ENCODE data around the gene YARS2. TPM values are rescaled to one million over a fixed set of nuclear protein-coding genes. Genes with fewer than 3 reads are reported as not detected.

YARS2 gene
- total and polyA plus RNA-seq, 9 of the 15 experiments (the other 6 are each of a cell fraction or from before 2014, with no cell fraction given), result 15.2 to 40.9 (median 28.7) TPM

GRCh38 chr12:32755654-32756475, at the start of gene YARS2 (continued):
- no peak for TF ChIP-seq ZNF695 (CRISPR knock-in tag; IDR thresholded peaks at IDR 0.05)
- no peak for TF ChIP-seq CBX3 (IDR thresholded peaks at IDR 0.05; ENCODE audit: borderline replicate concordance in 1 of 2, low read length in 2 of 2)
- no peak for TF ChIP-seq RFX5 (IDR thresholded peaks at IDR 0.05; ENCODE audit: low read depth, low read length)
- TF ChIP-seq ZNF655 (CRISPR knock-in tag; IDR thresholded peaks at IDR 0.05), result no peak
- 0 out of 2 replicates have a peak, but pooled peaks have one; percentile 16 for TF ChIP-seq ZEB2 (IDR thresholded peaks at IDR 0.05)
- no peak for TF ChIP-seq ZNF324 (CRISPR knock-in tag; IDR thresholded peaks at IDR 0.05)
- TF ChIP-seq ATF3 (IDR thresholded peaks at IDR 0.05), result no peak; the same call in 1 of the 2 replicates
- no peak for TF ChIP-seq ATF3 (CRISPR knock-in tag; conservative IDR thresholded peaks at IDR 0.05)
- no peak for TF ChIP-seq ZNF140 (CRISPR knock-in tag; IDR thresholded peaks at IDR 0.05)
- no peak for TF ChIP-seq ZNF668 (CRISPR knock-in tag; IDR thresholded peaks at IDR 0.05)
- no peak for TF ChIP-seq ZBTB17 (CRISPR knock-in tag; IDR thresholded peaks at IDR 0.05)
- TF ChIP-seq THAP12 (CRISPR knock-in tag; IDR thresholded peaks at IDR 0.05), result no peak
- no peak for TF ChIP-seq ESRRB (CRISPR knock-in tag; IDR thresholded peaks at IDR 0.05; ENCODE audit: borderline replicate concordance)
- peak; percentile 97 for TF ChIP-seq DEAF1 (CRISPR knock-in tag; IDR thresholded peaks at IDR 0.05)
- TF ChIP-seq TAF9B (IDR thresholded peaks at IDR 0.05; ENCODE audit: partially characterized antibody), result peak; percentile 92
- TF ChIP-seq PHF8 (IDR thresholded peaks at IDR 0.05; ENCODE audit: borderline replicate concordance, low read length), result peak; percentile 98
- TF ChIP-seq ZNF184 (CRISPR knock-in tag; IDR thresholded peaks at IDR 0.05), result no peak
- no peak for TF ChIP-seq SNRNP70 (optimal IDR thresholded peaks at IDR 0.05; ENCODE audit: low read depth, low read length)
- peak; percentile 64 for TF ChIP-seq RFX1 (IDR thresholded peaks at IDR 0.05)
- no peak for TF ChIP-seq SMAD1 (IDR thresholded peaks at IDR 0.05; ENCODE audit: low read depth, low read length, partially characterized antibody)
- no peak for TF ChIP-seq HNRNPL (IDR thresholded peaks at IDR 0.05; ENCODE audit: low read depth, low read length)
- no peak for TF ChIP-seq MBD2 (IDR thresholded peaks at IDR 0.05; ENCODE audit: borderline replicate concordance, low read depth)
- no peak for TF ChIP-seq ZNF239 (CRISPR knock-in tag; IDR thresholded peaks at IDR 0.05)
- no peak for TF ChIP-seq TAF15 (IDR thresholded peaks at IDR 0.05; ENCODE audit: low read depth, low read length)

Measured in K562 (cell line).